ENCODE measurements around the gene ARFGAP2.

GRCh38 chr11:47187723-47188122 is 11.0 kb upstream of the ARFGAP2 start:
- TF ChIP-seq CTCF (IDR thresholded peaks at IDR 0.05) (no peak), POLR2A (IDR thresholded peaks at IDR 0.05) (no peak)
